Spleen (tissue), 13 donors: Measurements from ENCODE around the gene NKAIN4. TPM values are rescaled to one million over a fixed set of nuclear protein-coding genes. Genes with fewer than 3 reads are reported as not detected.

Experiments used
- DNase-seq: peaks from one replicate; pipeline ENCODE4 v3.0.0-alpha.2; 2020
- H3K27ac ChIP-seq, 8 donors: fragments of 200-600 bp; sonication (generic) in 7 of 8; 1 replicate in 4 of 8; 2 replicates in 4 of 8; pipeline versions ENCODE4 v1.5.0 to v1.8.0; 2016 to 2021; ENCODE audit warnings: inconsistent platforms in 4 of 8, mild to moderate bottlenecking in 4 of 8, moderate library complexity in 1 of 8
- H3K27me3 ChIP-seq, 7 donors: fragments of 200-600 bp; sonication (generic) in 6 of 7; replicated peaks in 1 of 7; 1 replicate in 4 of 7; 2 replicates in 3 of 7; pipeline versions ENCODE4 v1.5.0 to v1.8.0; 2016 to 2021; ENCODE audit warnings: inconsistent platforms in 3 of 7, mild to moderate bottlenecking in 1 of 7
- H3K36me3 ChIP-seq, 6 donors: fragments of 200-600 bp; sonication (generic) in 5 of 6; 1 replicate in 4 of 6; 2 replicates in 2 of 6; pipeline versions ENCODE4 v1.5.0 to v1.8.0; 2016 to 2021; ENCODE audit warnings: inconsistent platforms in 2 of 6
- H3K4me1 ChIP-seq, 6 donors: fragments of 200-600 bp; sonication (generic) in 5 of 6; 1 replicate in 3 of 6; 2 replicates in 3 of 6; pipeline versions ENCODE4 v1.5.0 to v1.8.0; 2016 to 2021; ENCODE audit warnings: inconsistent platforms in 3 of 6
- H3K4me3 ChIP-seq, 8 donors: fragments of 200-600 bp; sonication (generic) in 7 of 8; 1 replicate in 4 of 8; 2 replicates in 4 of 8; pipeline versions ENCODE4 v1.5.0 to v1.8.0; 2016 to 2021; ENCODE audit warnings: inconsistent platforms in 4 of 8, mild to moderate bottlenecking in 4 of 8, moderate library complexity in 2 of 8
- H3K9me3 ChIP-seq, 8 donors: fragments of 200-600 bp; sonication (generic) in 7 of 8; 1 replicate in 4 of 8; 2 replicates in 4 of 8; pipeline versions ENCODE4 v1.5.0 to v1.8.0; 2016 to 2021; ENCODE audit warnings: inconsistent platforms in 4 of 8
- CTCF ChIP-seq, 11 experiments: fragments of 200-600 bp in 7 of 11; fragments of 450-650 bp in 4 of 11; sonication (generic) in 4 of 11; IDR thresholded peaks in 8 of 11; conservative IDR thresholded peaks in 3 of 11; 1 replicate in 7 of 11; 2 replicates in 4 of 11; pipeline versions ENCODE4 v1.4.0 to v1.8.0; 2016 to 2021; ENCODE audit warnings: antibody characterized with exemption in 11 of 11, inconsistent platforms in 4 of 11, mild to moderate bottlenecking in 1 of 11
- POLR2A ChIP-seq, 3 donors: fragments of 450-650 bp; IDR thresholded peaks; one replicate each; pipeline ENCODE4 v1.5.1; 2017; ENCODE audit warnings: antibody characterized with exemption in 3 of 3, mild to moderate bottlenecking in 1 of 3
- POLR2AphosphoS5 ChIP-seq, 3 donors: sonication (generic); formaldehyde crosslinking; IDR thresholded peaks; one replicate each; pipeline ENCODE4 v1.5.1; 2017; ENCODE audit warnings: antibody characterized with exemption in 3 of 3
- WGBS, 5 donors: extraction: QIAGEN DNeasy Blood & Tissue Kit in 3 of 5; methylation state at CpG; one replicate each; pipeline versions ENCODE4 v1.1.5 to v1.1.7; 2013 to 2018; 5-methylcytosine and 5-hydroxymethylcytosine counted together
- intact Hi-C: fragments of 100-400 bp; cut with DNase I; formaldehyde crosslinking; loops from one replicate; pipeline ENCODE4 v1.15.0; 2023; ENCODE audit warnings: low total_unique reads
- long read RNA-seq, 2 donors: transcript quantifications; one replicate each; lab custom pipeline, GENCODE V29; 2026
- polyA plus RNA-seq, 3 donors: library from polyadenylated mRNA; stranded (reverse); fragments of 200-250 nt; gene quantifications; one replicate each; pipeline ENCODE4 v1.2.1, GENCODE V29; 2013
- total RNA-seq, 7 donors: library from RNA; depleted of rRNA in 3 of 7; stranded (reverse); fragments of >200 nt in 3 of 7; fragmentation: NEBNext Ultra II Directional in 4 of 7; extraction: Animal tissue kit (Norgen Biotek cat#: 25700) in 4 of 7; gene quantifications; one replicate each; pipeline versions ENCODE4 v1.1.0 to v1.2.1, GENCODE V29; 2016 to 2021
- donor health status: healthy with polysubstance abuse.
- donor health status: DM: no; HTN: no; CAD: no; lungs with moderate emphysema.
- donor health status: DM: no; HTN: no; CAD: no.
- donor health status: Bipolar disorder and iron deficiency.
- donor health status: healthy.
- donor health status: DM: no; HTN: no; CAD: no.
- donor health status: DM: yes; HTN: yes; CAD: no.

Gene NKAIN4
- not detected for total RNA-seq
- under 1 TPM in 1 of 3 donors, not detected in 2; 0.09 TPM for polyA plus RNA-seq
- long read RNA-seq, donor 1 = 0 reads
- long read RNA-seq, donor 2, partial matches to known transcripts = 0 of 1 reads
- long read RNA-seq, donor 2, other reads (novel, unspliced or antisense) = 0 of 1 reads

DNA sequence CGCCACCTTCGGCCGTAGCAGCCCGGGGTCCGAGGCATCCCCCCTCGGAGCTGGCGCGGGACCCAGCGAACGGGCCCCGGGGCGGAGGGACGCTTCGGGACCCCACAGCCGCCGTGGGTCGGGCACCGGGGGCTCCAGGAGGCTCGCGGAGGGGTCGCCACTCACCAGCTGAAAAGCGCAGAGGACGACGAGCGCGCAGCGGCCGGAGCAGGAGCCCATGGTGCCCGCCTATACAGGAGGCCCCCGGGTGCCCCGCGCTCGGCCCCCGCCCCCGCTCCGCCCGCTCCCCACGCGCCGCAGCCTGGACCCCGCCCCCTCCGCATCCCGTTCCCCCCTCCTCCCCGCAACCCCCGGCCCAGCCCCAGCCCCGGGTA lies at the start of gene NKAIN4:
TSS of gene NKAIN4 (minus strand) at position 232 of the 374 bp plus-strand sequence. CDS start at position 219, 13 bp downstream.
- no peak for DNase-seq
- TF ChIP-seq POLR2A (IDR thresholded peaks at IDR 0.05) (no peak), POLR2AphosphoS5 (IDR thresholded peaks at IDR 0.05) (no peak), CTCF (IDR thresholded peaks at IDR 0.05 in 8 of 11, conservative IDR thresholded peaks at IDR 0.05 in 3 of 11) (no peak)
- Histone ChIP-seq H3K27ac (no peak within 1 kb of the TSS), H3K4me3 (peak within 1 kb of the TSS; percentile 6 to 60 (median 33)), H3K9me3 (no peaks in the 10 kb centered on the region), H3K36me3 (no peaks in the 10 kb centered on the region), H3K4me1 (peaks cover 7 to 25% (median 22%) of the 10 kb centered on the region in 6 donors), H3K27me3 (peaks cover 3 to 95% (median 44%) of the 10 kb centered on the region in 7 donors)
- WGBS, 5 donors = 2 to 6% (median 2%) methylated on average over 30 to 46 of the region's 46 CpGs; no CpG with 5 or more reads in 2 of the 5 donors
- intact Hi-C loops = no loop called here

- DNase-seq = no peak
- no peaks in the 10 kb centered on the region for H3K4me1 ChIP-seq
- peaks cover 0 to 18% (median 15%) of the 10 kb centered on the region in 8 donors for H3K9me3 ChIP-seq
- TF ChIP-seq POLR2AphosphoS5 (IDR thresholded peaks at IDR 0.05) (no peak), POLR2A (IDR thresholded peaks at IDR 0.05) (no peak), CTCF (IDR thresholded peaks at IDR 0.05 in 8 of 11, conservative IDR thresholded peaks at IDR 0.05 in 3 of 11) (no peak)
- no peaks in the 10 kb centered on the region for H3K36me3 ChIP-seq
- H3K27ac ChIP-seq = no peak overlapping the region
- peaks cover 0 to 83% (median 33%) of the 10 kb centered on the region in 7 donors for H3K27me3 ChIP-seq
- 71 to 78% (median 75%) methylated on average over 5 of the region's 5 CpGs for WGBS, 5 donors
- intact Hi-C loops = no loop called here
- no peak overlapping the region for H3K4me3 ChIP-seq
Measured at GRCh38 chr20:63303095-63303666, 48.9 kb upstream of the NKAIN4 start.

- H3K4me1 ChIP-seq = no peaks in the 10 kb centered on the region
- 94 to 100% (median 96%) methylated on average over 1 of the region's 1 CpG for WGBS, 5 donors
- peaks cover 0 to 83% (median 35%) of the 10 kb centered on the region in 7 donors for H3K27me3 ChIP-seq
- no peak for TF ChIP-seq POLR2A (IDR thresholded peaks at IDR 0.05)
- no peak for TF ChIP-seq POLR2AphosphoS5 (IDR thresholded peaks at IDR 0.05)
- TF ChIP-seq CTCF (IDR thresholded peaks at IDR 0.05 in 8 of 11, conservative IDR thresholded peaks at IDR 0.05 in 3 of 11) = no peak
- H3K4me3 ChIP-seq = no peak overlapping the region
- H3K36me3 ChIP-seq = no peaks in the 10 kb centered on the region
- no peak for DNase-seq
- peaks cover 0 to 18% (median 15%) of the 10 kb centered on the region in 8 donors for H3K9me3 ChIP-seq
- H3K27ac ChIP-seq = no peak overlapping the region
- intact Hi-C loops = no loop called here
Measured at GRCh38 chr20:63301671-63302070, 47.4 kb upstream of the NKAIN4 start.

- intact Hi-C loops = no loop called here
- DNase-seq = no peak
Measured at GRCh38 chr20:63298731-63299312, 44.6 kb upstream of the NKAIN4 start.

More at GRCh38 chr20:63298731-63299312, 44.6 kb upstream of the NKAIN4 start:
- H3K27me3 ChIP-seq = peaks cover 0 to 87% (median 54%) of the 10 kb centered on the region in 7 donors
- H3K4me1 ChIP-seq = peaks cover 0 to 12% (median 2%) of the 10 kb centered on the region in 6 donors
- no peak overlapping the region for H3K27ac ChIP-seq
- H3K36me3 ChIP-seq = no peaks in the 10 kb centered on the region
- no peak overlapping the region for H3K4me3 ChIP-seq
- peaks cover 0 to 18% (median 15%) of the 10 kb centered on the region in 8 donors for H3K9me3 ChIP-seq
- WGBS, 5 donors = 84 to 90% (median 88%) methylated on average over 17 of the region's 17 CpGs
- TF ChIP-seq CTCF (IDR thresholded peaks at IDR 0.05 in 8 of 11, conservative IDR thresholded peaks at IDR 0.05 in 3 of 11) (no peak), POLR2AphosphoS5 (IDR thresholded peaks at IDR 0.05) (no peak), POLR2A (IDR thresholded peaks at IDR 0.05) (no peak)
